Calu3 (cell line): Measurements from ENCODE around the gene SLIT1. TPM values are rescaled to one million over a fixed set of nuclear protein-coding genes. Genes with fewer than 3 reads are reported as not detected.

Experiments
- BruUV-seq: library from RNA; stranded (reverse); fragments of 400-500 nt; replicated peaks from 2 replicates; lab custom pipeline; 2021; lab: Mats Ljungman, UMichigan
- CTCF ChIA-PET: fragments of 300-600 bp; sonication (Branson Sonifier 250); formaldehyde crosslinking; loops from one replicate; lab custom pipeline; 2022; ENCODE audit warnings: antibody characterized with exemption; lab: Charles Lee
- DNase-seq: peaks from one replicate; pipeline ENCODE4 v3.0.0; 2022
- H3K27ac Mint-ChIP-seq: one replicate; pipeline ENCODE4 v1.8.0; 2022; ENCODE audit warnings: mixed read lengths; ENCODE audit not compliant: unreplicated experiment
- H3K27me3 Mint-ChIP-seq: one replicate; pipeline ENCODE4 v1.8.0; 2022; ENCODE audit warnings: mixed read lengths; ENCODE audit not compliant: unreplicated experiment
- H3K36me3 Mint-ChIP-seq: one replicate; pipeline ENCODE4 v1.8.0; 2022; ENCODE audit warnings: mild to moderate bottlenecking, moderate library complexity, mixed read lengths; ENCODE audit not compliant: insufficient read depth, unreplicated experiment
- H3K4me1 Mint-ChIP-seq: one replicate; pipeline ENCODE4 v1.8.0; 2022; ENCODE audit warnings: mild to moderate bottlenecking, low read depth, mixed read lengths; ENCODE audit not compliant: unreplicated experiment
- H3K4me3 Mint-ChIP-seq: one replicate; pipeline ENCODE4 v1.8.0; 2022; ENCODE audit warnings: mild to moderate bottlenecking, low read depth, moderate library complexity, mixed read lengths; ENCODE audit not compliant: unreplicated experiment
- H3K9me3 Mint-ChIP-seq: one replicate; pipeline ENCODE4 v1.8.0; 2022; ENCODE audit warnings: low read depth, mixed read lengths; ENCODE audit not compliant: unreplicated experiment
- intact Hi-C: fragments of 100-400 bp; cut with micrococcal nuclease; formaldehyde crosslinking; loops from one replicate; pipeline ENCODE4 v1.10.0; 2022; ENCODE audit not compliant: unreplicated experiment
- total RNA-seq: library from RNA; stranded (reverse); gene quantifications from 2 replicates; pipeline ENCODE4 v1.2.3, GENCODE V29; 2022
- TF ChIP-seq, protein P1 (sequence below): fragments of 200-600 bp; IDR thresholded peaks from one replicate; pipeline ENCODE4 v1.8.0; 2022; ENCODE audit warnings: antibody characterized with exemption; ENCODE audit not compliant: unreplicated experiment

Gene SLIT1
- total RNA-seq, 1 experiment from 2014 or later: not detected

DNA sequence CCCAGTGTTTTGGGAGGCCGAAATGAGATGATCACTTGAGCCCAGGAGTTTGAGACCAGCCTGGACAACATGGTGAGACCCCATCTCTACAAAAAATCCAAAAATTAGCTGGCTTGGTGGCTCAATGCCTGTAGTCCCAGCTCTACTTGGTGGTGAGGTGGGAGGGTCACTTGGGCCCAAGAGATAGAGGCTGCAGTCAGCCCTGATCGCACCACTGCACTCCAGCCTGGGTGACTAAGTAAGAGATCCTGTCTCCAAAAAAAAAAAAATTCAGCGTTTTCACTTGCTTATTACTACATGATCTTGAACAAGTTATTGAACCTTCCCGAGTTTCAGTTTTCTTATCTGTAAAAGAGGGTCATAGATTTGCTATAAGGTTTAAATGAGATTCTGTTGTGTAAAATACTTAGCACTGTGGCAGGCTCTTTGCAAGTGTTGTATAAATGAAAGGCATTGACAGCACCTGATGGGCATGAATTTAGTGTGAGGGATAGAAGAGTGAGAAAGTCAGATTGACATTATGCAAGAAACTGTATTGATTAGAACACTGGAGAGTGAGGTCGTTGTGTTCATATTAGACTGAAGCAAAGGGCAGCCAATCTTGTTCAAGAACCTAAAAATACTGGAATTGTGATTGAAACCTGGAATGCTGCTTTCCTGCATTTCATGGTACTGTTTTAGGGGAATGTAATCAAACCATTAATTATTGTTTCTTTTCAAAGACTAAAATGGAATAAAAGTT lies 216.9 kb downstream of the SLIT1 start:
- H3K4me3 Mint-ChIP-seq: no peak overlapping the region
- intact Hi-C loops: no loop called here
- no peak for DNase-seq
- no TSS peak for BruUV-seq
- H3K36me3 Mint-ChIP-seq: peaks cover 6% of the 10 kb centered on the region
- CTCF ChIA-PET: no interaction called here
- no peak overlapping the region for H3K27ac Mint-ChIP-seq
- no peaks in the 10 kb centered on the region for H3K9me3 Mint-ChIP-seq
- no peaks in the 10 kb centered on the region for H3K27me3 Mint-ChIP-seq
- H3K4me1 Mint-ChIP-seq: peaks cover 9% of the 10 kb centered on the region
- TF ChIP-seq, protein P1, sequence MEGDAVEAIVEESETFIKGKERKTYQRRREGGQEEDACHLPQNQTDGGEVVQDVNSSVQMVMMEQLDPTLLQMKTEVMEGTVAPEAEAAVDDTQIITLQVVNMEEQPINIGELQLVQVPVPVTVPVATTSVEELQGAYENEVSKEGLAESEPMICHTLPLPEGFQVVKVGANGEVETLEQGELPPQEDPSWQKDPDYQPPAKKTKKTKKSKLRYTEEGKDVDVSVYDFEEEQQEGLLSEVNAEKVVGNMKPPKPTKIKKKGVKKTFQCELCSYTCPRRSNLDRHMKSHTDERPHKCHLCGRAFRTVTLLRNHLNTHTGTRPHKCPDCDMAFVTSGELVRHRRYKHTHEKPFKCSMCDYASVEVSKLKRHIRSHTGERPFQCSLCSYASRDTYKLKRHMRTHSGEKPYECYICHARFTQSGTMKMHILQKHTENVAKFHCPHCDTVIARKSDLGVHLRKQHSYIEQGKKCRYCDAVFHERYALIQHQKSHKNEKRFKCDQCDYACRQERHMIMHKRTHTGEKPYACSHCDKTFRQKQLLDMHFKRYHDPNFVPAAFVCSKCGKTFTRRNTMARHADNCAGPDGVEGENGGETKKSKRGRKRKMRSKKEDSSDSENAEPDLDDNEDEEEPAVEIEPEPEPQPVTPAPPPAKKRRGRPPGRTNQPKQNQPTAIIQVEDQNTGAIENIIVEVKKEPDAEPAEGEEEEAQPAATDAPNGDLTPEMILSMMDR: no peak

DNA sequence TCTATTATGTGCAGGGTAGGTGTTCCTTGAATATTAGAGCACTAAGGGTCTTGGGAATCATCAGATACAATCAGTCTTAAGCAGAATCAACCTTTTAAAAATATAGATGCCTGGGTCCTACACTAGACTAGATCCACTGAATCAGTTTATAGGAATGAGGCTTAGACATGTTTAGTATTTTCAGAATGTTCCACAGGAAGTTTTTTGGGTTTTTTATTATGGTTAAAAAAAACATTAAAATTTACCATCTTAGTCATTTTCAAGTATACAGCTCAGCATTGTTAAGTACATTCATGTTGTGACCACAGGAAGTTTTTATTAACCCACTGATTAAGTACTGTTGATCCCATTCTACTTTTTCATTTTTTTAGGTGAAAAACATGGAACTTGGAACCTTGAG lies 217.9 kb downstream of the SLIT1 start:
- intact Hi-C loops: no loop called here
- Mint-ChIP-seq H3K9me3 (no peaks in the 10 kb centered on the region), H3K27me3 (no peaks in the 10 kb centered on the region), H3K4me1 (no peaks in the 10 kb centered on the region), H3K36me3 (peaks cover 6% of the 10 kb centered on the region), H3K27ac (no peak overlapping the region), H3K4me3 (no peak overlapping the region)
- CTCF ChIA-PET: no interaction called here
- TF ChIP-seq, protein P1: no peak
- no TSS peak for BruUV-seq
- DNase-seq: no peak

DNA sequence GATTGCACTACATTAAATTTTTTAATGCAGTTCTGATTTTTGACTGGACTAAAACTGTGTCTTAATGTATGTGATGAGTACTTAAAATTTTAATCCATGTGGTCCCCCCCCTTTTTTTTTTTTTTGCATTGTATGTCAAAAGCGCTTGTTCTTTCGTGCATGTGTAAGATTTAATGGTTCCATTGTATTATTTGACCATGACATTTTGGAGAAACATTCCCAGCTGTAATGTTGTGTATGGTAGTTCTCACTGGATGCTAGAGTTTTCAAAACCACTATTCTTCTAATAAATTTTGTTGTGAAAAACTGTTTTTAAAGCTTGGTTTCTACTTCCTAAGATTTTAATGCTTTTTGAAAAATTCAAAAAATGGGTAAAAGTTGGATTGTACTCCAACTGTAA lies 221.6 kb downstream of the SLIT1 start:
- Mint-ChIP-seq H3K4me1 (no peaks in the 10 kb centered on the region), H3K4me3 (no peak overlapping the region), H3K27me3 (no peaks in the 10 kb centered on the region), H3K9me3 (no peaks in the 10 kb centered on the region), H3K36me3 (peaks cover 4% of the 10 kb centered on the region), H3K27ac (no peak overlapping the region)
- no peak for DNase-seq
- TF ChIP-seq, protein P1: no peak
- intact Hi-C loops: no loop called here
- BruUV-seq: no TSS peak
- CTCF ChIA-PET: interaction anchor here (0.7 kb wide), 1 partner anchor 48 kb away, joined by 8 read pairs; no protein-coding TSS in a partner anchor

DNA sequence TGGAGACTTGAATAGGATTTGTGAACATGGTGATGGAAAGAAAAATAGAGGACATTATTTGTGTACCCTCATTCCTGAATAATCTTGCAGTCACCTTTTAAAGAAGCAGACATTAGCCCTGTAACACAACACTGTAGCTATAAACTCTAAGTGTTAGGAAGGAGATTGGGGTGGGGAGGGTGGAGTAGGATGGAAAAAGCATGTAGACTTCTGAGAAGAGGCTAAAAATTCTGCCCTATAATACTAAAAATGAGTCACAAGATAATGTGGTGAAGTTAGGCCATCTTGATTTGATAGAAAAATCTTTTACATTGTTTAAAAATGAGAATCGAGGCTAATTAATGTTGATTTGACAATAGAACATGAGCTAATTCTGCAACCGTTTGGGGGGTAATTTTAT lies 224.9 kb downstream of the SLIT1 start:
- no TSS peak for BruUV-seq
- H3K9me3 Mint-ChIP-seq: no peaks in the 10 kb centered on the region

More for the DNA sequence above, 224.9 kb downstream of the SLIT1 start:
- TF ChIP-seq, protein P1: no peak
- DNase-seq: no peak
- intact Hi-C loops: no loop called here
- no peak overlapping the region for H3K27ac Mint-ChIP-seq
- H3K27me3 Mint-ChIP-seq: no peaks in the 10 kb centered on the region
- CTCF ChIA-PET: no interaction called here
- peaks cover 8% of the 10 kb centered on the region for H3K36me3 Mint-ChIP-seq
- H3K4me3 Mint-ChIP-seq: no peak overlapping the region
- no peaks in the 10 kb centered on the region for H3K4me1 Mint-ChIP-seq
